SK-N-SH (cell line): ENCODE data around the gene RBCK1. TPM values are rescaled to one million over a fixed set of nuclear protein-coding genes. Genes with fewer than 3 reads are reported as not detected.

Source experiments
- CTCF ChIA-PET: fragments of 300-600, 350-600 bp; formaldehyde crosslinking; extraction: SDS; loops from one replicate; lab custom pipeline; 2021; lab: Yijun Ruan, JAX
- POLR2A ChIA-PET: fragments of 350-600 bp; sonication (Branson Sonifier 250); formaldehyde crosslinking; extraction: SDS; loops from one replicate; lab custom pipeline; 2020; ENCODE audit warnings: antibody characterized with exemption, inconsistent platforms; lab: Yijun Ruan, JAX
- DNase-seq: peaks from one replicate; pipeline ENCODE4 v3.0.0; 2012
- H2AFZ ChIP-seq: fragments of 200-600 bp; sonication (generic); 2 replicates; pipeline ENCODE4 v1.8.1; 2016; ENCODE audit warnings: antibody characterized with exemption, mild to moderate bottlenecking, low read depth
- H3F3A ChIP-seq: fragments of 200-600 bp; sonication (generic); replicated peaks from 2 replicates; pipeline ENCODE3; 2016; ENCODE audit warnings: antibody characterized with exemption, mild to moderate bottlenecking; ENCODE audit not compliant: insufficient read depth
- H3K27ac ChIP-seq, 2 experiments: fragments of 200-500 bp in 1 of 2; fragments of 200-600 bp in 1 of 2; sonication (Bioruptor generic) in 1 of 2; sonication (generic), shearing (Covaris generic) in 1 of 2; 2 replicates each; pipeline versions ENCODE4 v1.5.1 to v1.6.1; 2014 to 2016; ENCODE audit warnings: low read depth in 2 of 2, inconsistent platforms in 1 of 2, low read length in 1 of 2, mild to moderate bottlenecking in 1 of 2, mixed read lengths in 1 of 2
- H3K27me3 ChIP-seq: fragments of 200-600 bp; sonication (generic), shearing (Covaris generic); 2 replicates; pipeline ENCODE4 v1.6.1; 2016; ENCODE audit warnings: mixed run types; ENCODE audit not compliant: insufficient read depth
- H3K36me3 ChIP-seq, 2 experiments: fragments of 200-500 bp in 1 of 2; fragments of 200-600 bp in 1 of 2; sonication (Bioruptor generic) in 1 of 2; sonication (generic) in 1 of 2; replicated peaks in 1 of 2; 2 replicates each; pipeline versions ENCODE3 to v1.5.1; 2014 to 2016; ENCODE audit warnings: low read length in 1 of 2, mild to moderate bottlenecking in 1 of 2; ENCODE audit not compliant: insufficient read depth in 2 of 2, control insufficient read depth in 1 of 2
- H3K4me1 ChIP-seq, 2 experiments: fragments of 200-500 bp in 1 of 2; fragments of 200-600 bp in 1 of 2; sonication (Bioruptor generic) in 1 of 2; sonication (generic), shearing (Covaris generic) in 1 of 2; 2 replicates each; pipeline versions ENCODE4 v1.5.1 to v1.6.1; 2014 to 2016; ENCODE audit warnings: low read depth in 1 of 2, low read length in 1 of 2, mixed run types in 1 of 2; ENCODE audit not compliant: insufficient read depth in 2 of 2, control insufficient read depth in 1 of 2
- H3K4me2 ChIP-seq: fragments of 200-600 bp; sonication (generic), shearing (Covaris generic); 2 replicates; pipeline ENCODE4 v1.6.1; 2017; ENCODE audit warnings: mixed run types
- H3K4me3 ChIP-seq, 2 experiments: fragments of 200-500 bp in 1 of 2; fragments of 200-600 bp in 1 of 2; sonication (Bioruptor generic) in 1 of 2; sonication (generic), shearing (Covaris generic) in 1 of 2; 2 replicates each; pipeline versions ENCODE4 v1.5.1 to v1.8.1; 2014 to 2016; ENCODE audit warnings: low read depth in 2 of 2, inconsistent platforms in 1 of 2, low read length in 1 of 2, mild to moderate bottlenecking in 1 of 2, mixed read lengths in 1 of 2, moderate library complexity in 1 of 2
- H3K79me2 ChIP-seq: fragments of 200-600 bp; sonication (generic); 2 replicates; pipeline ENCODE4 v1.8.1; 2017; ENCODE audit warnings: mild to moderate bottlenecking; ENCODE audit not compliant: insufficient read depth
- H3K9ac ChIP-seq: fragments of 200-600 bp; sonication (generic); 2 replicates; pipeline ENCODE4 v1.6.1; 2017; ENCODE audit warnings: mixed run types
- H3K9me2 ChIP-seq: fragments of 200-600 bp; sonication (generic); 2 replicates; pipeline ENCODE4 v1.6.1; 2017; ENCODE audit warnings: mixed run types
- H3K9me3 ChIP-seq: fragments of 200-600 bp; sonication (generic); 2 replicates; pipeline ENCODE4 v1.6.1; 2017; ENCODE audit warnings: mixed run types, mild to moderate bottlenecking, moderate library complexity
- H4K20me1 ChIP-seq: fragments of 200-600 bp; sonication (generic); 2 replicates; pipeline ENCODE4 v1.6.1; 2017; ENCODE audit warnings: mild to moderate bottlenecking, mixed run types; ENCODE audit not compliant: insufficient read depth
- EP300 ChIP-seq, 2 experiments: IDR thresholded peaks; 2 replicates each; pipeline versions ENCODE4 v1.4.0 to v1.6.1; 2012; ENCODE audit warnings: borderline replicate concordance in 1 of 2, low read depth in 1 of 2, low read length in 1 of 2
- EZH2phosphoT487 ChIP-seq: fragments of 200-600 bp; sonication (generic); IDR thresholded peaks from 2 replicates; pipeline ENCODE4 v1.6.1; 2017; ENCODE audit warnings: low read depth, mixed run types, mild to moderate bottlenecking, antibody characterized with exemption, moderate library complexity, borderline replicate concordance
- GATA2 ChIP-seq: sonication (generic); formaldehyde crosslinking; IDR thresholded peaks from 2 replicates; pipeline ENCODE4 v1.5.0; 2020; ENCODE audit warnings: mild to moderate bottlenecking, missing genetic modification reagents
- JUND ChIP-seq: IDR thresholded peaks from 2 replicates; pipeline ENCODE4 v1.4.0; 2012
- MEF2A ChIP-seq: IDR thresholded peaks from 2 replicates; pipeline ENCODE4 v1.4.0; 2012; ENCODE audit warnings: low read depth, borderline replicate concordance
- MXI1 ChIP-seq: IDR thresholded peaks from 2 replicates; pipeline ENCODE4 v1.6.1; 2012; ENCODE audit warnings: mild to moderate bottlenecking, low read depth, low read length, improper control_type of control experiment
- NFIC ChIP-seq: IDR thresholded peaks from 2 replicates; pipeline ENCODE4 v1.4.0; 2012; ENCODE audit warnings: borderline replicate concordance
- PBX3 ChIP-seq: IDR thresholded peaks from 2 replicates; pipeline ENCODE4; 2012
- RAD21 ChIP-seq: IDR thresholded peaks from 2 replicates; pipeline ENCODE4 v1.6.1; 2012; ENCODE audit warnings: mild to moderate bottlenecking, low read length
- RCOR1 ChIP-seq: fragments of 150-350 bp; IDR thresholded peaks from 2 replicates; pipeline ENCODE4 v1.6.1; 2017; ENCODE audit warnings: antibody characterized with exemption, low read length
- RFX5 ChIP-seq: IDR thresholded peaks from 2 replicates; pipeline ENCODE4 v1.6.1; 2012; ENCODE audit warnings: mild to moderate bottlenecking, improper control_type of control experiment, low read length
- RXRA ChIP-seq: IDR thresholded peaks from 2 replicates; pipeline ENCODE4 v1.4.0; 2012; ENCODE audit warnings: low read depth, mild to moderate bottlenecking, borderline replicate concordance
- SIN3A ChIP-seq: IDR thresholded peaks from 2 replicates; pipeline ENCODE4 v1.6.1; 2012; ENCODE audit warnings: low read depth, mild to moderate bottlenecking, low read length, moderate library complexity, borderline replicate concordance
- SMC3 ChIP-seq: IDR thresholded peaks from 2 replicates; pipeline ENCODE4 v1.6.1; 2012; ENCODE audit warnings: low read depth, low read length, improper control_type of control experiment
- TAF1 ChIP-seq: IDR thresholded peaks from 2 replicates; pipeline ENCODE4 v1.6.1; 2012; ENCODE audit warnings: low read depth, mild to moderate bottlenecking, low read length, moderate library complexity, borderline replicate concordance
- TCF12 ChIP-seq: IDR thresholded peaks from 2 replicates; pipeline ENCODE4 v1.4.0; 2012
- TEAD4 ChIP-seq: IDR thresholded peaks from 2 replicates; pipeline ENCODE4 v1.4.0; 2012; ENCODE audit warnings: mild to moderate bottlenecking, borderline replicate concordance; ENCODE audit not compliant: insufficient read depth
- WGBS: methylation state at CpG from one replicate; pipeline ENCODE4 v1.1.6; 2017; ENCODE audit warnings: low lambda C conversion rate; 5-methylcytosine and 5-hydroxymethylcytosine counted together
- polyA plus RNA-seq, 3 experiments: library from polyadenylated mRNA; depleted of rRNA; stranded (reverse); fragments of >200 nt; gene quantifications; 2 replicates each; pipeline ENCODE4 v1.2.3, GENCODE V29; 2012
- TF ChIP-seq, protein P1 (sequence below): IDR thresholded peaks from 2 replicates; pipeline ENCODE4 v1.4.0; 2012; ENCODE audit warnings: low read depth
- TF ChIP-seq, protein P2 (sequence below): fragments of 200-600 bp; sonication (generic); IDR thresholded peaks from 2 replicates; pipeline ENCODE4 v1.6.1; 2017; ENCODE audit warnings: antibody characterized with exemption, mild to moderate bottlenecking, moderate library complexity
- TF ChIP-seq, protein P3 (sequence below): fragments of 150-350 bp; IDR thresholded peaks from 2 replicates; pipeline ENCODE4 v1.6.1; 2016; ENCODE audit warnings: mild to moderate bottlenecking, low read depth, low read length

The RBCK1 gene
- polyA plus RNA-seq, 1 of the 3 experiments (the other 2 are of a cell fraction) = 105 TPM

- peaks cover 23 to 46% of the 10 kb centered on the region in 2 experiments for H3K36me3 ChIP-seq
- CTCF ChIA-PET = interaction anchor here (3.9 kb wide), 1 partner anchor 10 kb away, joined by 15 read pairs; no protein-coding TSS in a partner anchor
- 88% methylated on average over 34 of the region's 49 CpGs for WGBS
- no peak overlapping the region for H3K9ac ChIP-seq
- H3K4me3 ChIP-seq = no peak overlapping the region
- H3F3A ChIP-seq = peaks cover 4% of the 10 kb centered on the region
- H3K4me1 ChIP-seq = no peaks in the 10 kb centered on the region
- H3K9me2 ChIP-seq = no peaks in the 10 kb centered on the region
- TF ChIP-seq TAF1 (no peak), RAD21 (no peak), GATA2 (CRISPR knock-in tag) (no peak), TCF12 (no peak), EP300 (IDR thresholded peaks at IDR 0.05; ENCODE audit: borderline replicate concordance in 1 of 2, low read depth in 1 of 2, low read length in 1 of 2) (no peak), MXI1 (no peak), SMC3 (no peak), NFIC (no peak), JUND (no peak), MEF2A (no peak), EZH2phosphoT487 (no peak), RFX5 (no peak), TEAD4 (no peak), PBX3 (no peak), SIN3A (no peak), RXRA (no peak), RCOR1 (no peak)
- TF ChIP-seq, protein P1, sequence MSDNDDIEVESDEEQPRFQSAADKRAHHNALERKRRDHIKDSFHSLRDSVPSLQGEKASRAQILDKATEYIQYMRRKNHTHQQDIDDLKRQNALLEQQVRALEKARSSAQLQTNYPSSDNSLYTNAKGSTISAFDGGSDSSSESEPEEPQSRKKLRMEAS = no peak
- TF ChIP-seq, protein P2, sequence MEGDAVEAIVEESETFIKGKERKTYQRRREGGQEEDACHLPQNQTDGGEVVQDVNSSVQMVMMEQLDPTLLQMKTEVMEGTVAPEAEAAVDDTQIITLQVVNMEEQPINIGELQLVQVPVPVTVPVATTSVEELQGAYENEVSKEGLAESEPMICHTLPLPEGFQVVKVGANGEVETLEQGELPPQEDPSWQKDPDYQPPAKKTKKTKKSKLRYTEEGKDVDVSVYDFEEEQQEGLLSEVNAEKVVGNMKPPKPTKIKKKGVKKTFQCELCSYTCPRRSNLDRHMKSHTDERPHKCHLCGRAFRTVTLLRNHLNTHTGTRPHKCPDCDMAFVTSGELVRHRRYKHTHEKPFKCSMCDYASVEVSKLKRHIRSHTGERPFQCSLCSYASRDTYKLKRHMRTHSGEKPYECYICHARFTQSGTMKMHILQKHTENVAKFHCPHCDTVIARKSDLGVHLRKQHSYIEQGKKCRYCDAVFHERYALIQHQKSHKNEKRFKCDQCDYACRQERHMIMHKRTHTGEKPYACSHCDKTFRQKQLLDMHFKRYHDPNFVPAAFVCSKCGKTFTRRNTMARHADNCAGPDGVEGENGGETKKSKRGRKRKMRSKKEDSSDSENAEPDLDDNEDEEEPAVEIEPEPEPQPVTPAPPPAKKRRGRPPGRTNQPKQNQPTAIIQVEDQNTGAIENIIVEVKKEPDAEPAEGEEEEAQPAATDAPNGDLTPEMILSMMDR = no peak
- TF ChIP-seq, protein P3, sequence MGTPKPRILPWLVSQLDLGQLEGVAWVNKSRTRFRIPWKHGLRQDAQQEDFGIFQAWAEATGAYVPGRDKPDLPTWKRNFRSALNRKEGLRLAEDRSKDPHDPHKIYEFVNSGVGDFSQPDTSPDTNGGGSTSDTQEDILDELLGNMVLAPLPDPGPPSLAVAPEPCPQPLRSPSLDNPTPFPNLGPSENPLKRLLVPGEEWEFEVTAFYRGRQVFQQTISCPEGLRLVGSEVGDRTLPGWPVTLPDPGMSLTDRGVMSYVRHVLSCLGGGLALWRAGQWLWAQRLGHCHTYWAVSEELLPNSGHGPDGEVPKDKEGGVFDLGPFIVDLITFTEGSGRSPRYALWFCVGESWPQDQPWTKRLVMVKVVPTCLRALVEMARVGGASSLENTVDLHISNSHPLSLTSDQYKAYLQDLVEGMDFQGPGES = no peak
- POLR2A ChIA-PET = interaction anchor here (0.7 kb wide), 1 partner anchor 13 kb away, joined by 3 read pairs; no protein-coding TSS in a partner anchor
- no peak overlapping the region for H3K4me2 ChIP-seq
- no peaks in the 10 kb centered on the region; the same call in 1 of the 2 replicates for H3K79me2 ChIP-seq
- H3K27ac ChIP-seq = no peak overlapping the region
- H4K20me1 ChIP-seq = no peaks in the 10 kb centered on the region
- H3K27me3 ChIP-seq = no peaks in the 10 kb centered on the region
- H3K9me3 ChIP-seq = no peaks in the 10 kb centered on the region
- DNase-seq = peak; percentile 80
- H2AFZ ChIP-seq = no peak overlapping the region
Measured at GRCh38 chr20:420721-421574, 12.8 kb downstream of the RBCK1 start.
